ENCODE results near the gene TMEM185B.

Gene TMEM185B

DNA sequence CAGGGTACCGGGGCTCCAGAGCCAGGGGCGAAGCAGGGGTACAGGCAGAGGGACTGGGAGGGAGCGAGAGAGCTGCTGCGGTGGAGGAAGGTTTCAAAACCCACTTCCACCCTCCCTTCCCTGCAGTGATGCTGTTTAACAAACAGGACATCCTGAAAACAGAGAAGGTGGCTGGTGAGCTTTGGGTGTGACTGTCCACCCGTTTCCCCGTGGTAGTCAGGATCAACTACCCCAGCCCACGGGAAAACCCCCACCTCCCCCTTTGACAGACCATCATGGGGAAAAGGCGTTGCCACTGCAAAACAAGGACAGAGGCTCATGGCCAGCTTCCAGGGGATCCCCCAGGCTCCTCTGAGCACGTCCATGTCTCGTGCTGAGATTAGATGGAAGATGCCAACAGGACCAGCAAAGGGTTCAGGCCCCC is 12.9 kb downstream of the TMEM185B start:
- H3K9me3 ChIP-seq (ENCODE audit: control extremely low read depth in 1 of 5, control insufficient read depth in 4 of 5, insufficient read depth in 2 of 5, low read depth in 1 of 5, low read length in 4 of 5): no peaks in the 10 kb centered on the region
- ChIA-PET CTCF (interaction anchor here (0.8 kb wide), 1 partner anchor 34 kb away, joined by 3 read pairs; no protein-coding TSS in a partner anchor), POLR2A (interaction anchor here (1.1 kb wide), 1 partner anchor 9 kb away, joined by 3 read pairs; no protein-coding TSS in a partner anchor)
- peak in 2 of 3 donors; percentile 68 to 74 for DNase-seq
- no peaks in the 10 kb centered on the region for H3K36me3 ChIP-seq (ENCODE audit: control insufficient read depth in 4 of 4, insufficient read depth in 4 of 4, low read length in 3 of 4)
- no peak overlapping the region for H3K4me3 ChIP-seq (ENCODE audit: control insufficient read depth in 1 of 7, extremely low read depth in 1 of 7, insufficient read depth in 4 of 7, low read depth in 2 of 7, low read length in 6 of 7)
- H3K27me3 ChIP-seq (replicated peaks in 2 of 5; ENCODE audit: control insufficient read depth in 4 of 5, insufficient read depth in 5 of 5, low read length in 4 of 5): no peaks in the 10 kb centered on the region
- 11% methylated on average over 8 of the region's 10 CpGs for WGBS (ENCODE audit: insufficient coverage)
- peaks cover 0 to 12% (median 5%) of the 10 kb centered on the region in 4 experiments for H3K4me1 ChIP-seq (ENCODE audit: control extremely low read depth in 1 of 4, control insufficient read depth in 4 of 4, insufficient read depth in 4 of 4, low read length in 3 of 4)
- no peak overlapping the region for H3K27ac ChIP-seq (ENCODE audit: insufficient read depth in 1 of 2, low read depth in 1 of 2, low read length in 2 of 2, poor library complexity in 1 of 2, severe bottlenecking in 2 of 2)

DNA sequence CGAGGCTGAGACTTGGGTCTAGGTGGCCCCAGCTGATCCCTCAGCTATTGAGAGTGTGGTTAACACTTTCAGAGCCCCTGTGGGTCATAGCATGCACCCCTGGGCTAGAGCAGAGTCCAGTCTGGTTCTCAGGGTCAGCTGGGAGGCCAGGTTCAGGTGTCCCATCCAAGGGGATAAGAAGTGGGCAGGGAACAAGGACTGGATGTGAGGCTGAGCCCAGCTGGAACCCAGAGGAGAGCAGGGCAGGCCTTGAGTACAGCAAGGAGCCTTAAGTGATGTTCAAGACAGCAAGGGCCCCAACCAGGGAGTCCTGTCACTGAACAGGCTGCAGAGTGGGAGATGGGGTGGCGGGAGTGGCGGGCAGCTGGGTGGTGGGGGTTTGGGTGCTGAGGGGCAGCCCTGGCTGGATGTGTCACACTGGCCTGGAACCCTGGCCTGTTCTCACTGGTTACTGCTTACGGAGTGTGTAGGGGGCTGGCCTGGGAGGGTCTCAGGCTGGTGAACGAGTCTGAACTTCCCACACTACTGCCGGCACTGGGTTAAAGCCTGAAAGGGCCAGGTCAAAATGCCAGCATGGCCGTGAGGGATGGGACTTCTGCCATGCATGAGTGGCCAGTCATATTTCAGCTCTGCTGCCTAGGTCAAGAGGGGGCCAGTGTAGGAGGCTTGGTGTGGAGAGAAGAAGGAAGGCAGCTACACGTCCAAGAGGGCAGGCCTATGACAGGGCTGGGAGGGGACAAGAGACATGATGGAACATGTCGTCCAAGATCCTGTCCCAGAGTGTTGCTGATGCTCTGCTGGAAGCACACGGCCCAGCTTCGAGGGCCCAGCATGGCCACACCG is 13.6 kb downstream of the TMEM185B start:
- WGBS (ENCODE audit: insufficient coverage): 64% methylated on average over 9 of the region's 12 CpGs
- Histone ChIP-seq H3K36me3 (ENCODE audit: control insufficient read depth in 4 of 4, insufficient read depth in 4 of 4, low read length in 3 of 4) (no peaks in the 10 kb centered on the region), H3K4me3 (ENCODE audit: control insufficient read depth in 1 of 7, extremely low read depth in 1 of 7, insufficient read depth in 4 of 7, low read depth in 2 of 7, low read length in 6 of 7) (no peak overlapping the region), H3K9me3 (ENCODE audit: control extremely low read depth in 1 of 5, control insufficient read depth in 4 of 5, insufficient read depth in 2 of 5, low read depth in 1 of 5, low read length in 4 of 5) (no peaks in the 10 kb centered on the region), H3K27ac (ENCODE audit: insufficient read depth in 1 of 2, low read depth in 1 of 2, low read length in 2 of 2, poor library complexity in 1 of 2, severe bottlenecking in 2 of 2) (no peak overlapping the region), H3K4me1 (ENCODE audit: control extremely low read depth in 1 of 4, control insufficient read depth in 4 of 4, insufficient read depth in 4 of 4, low read length in 3 of 4) (peaks cover 0 to 12% (median 5%) of the 10 kb centered on the region in 4 experiments), H3K27me3 (replicated peaks in 2 of 5; ENCODE audit: control insufficient read depth in 4 of 5, insufficient read depth in 5 of 5, low read length in 4 of 5) (no peaks in the 10 kb centered on the region)
- CTCF ChIA-PET: interaction anchor here (0.6 to 0.9 kb wide), 4 partner anchors 11 to 526 kb away, joined by 3 to 4 read pairs (median 3); no protein-coding TSS in a partner anchor
- POLR2A ChIA-PET: interaction anchor here (1.1 kb wide), 1 partner anchor 10 kb away, joined by 3 read pairs; no protein-coding TSS in a partner anchor
- DNase-seq: no peak

DNA sequence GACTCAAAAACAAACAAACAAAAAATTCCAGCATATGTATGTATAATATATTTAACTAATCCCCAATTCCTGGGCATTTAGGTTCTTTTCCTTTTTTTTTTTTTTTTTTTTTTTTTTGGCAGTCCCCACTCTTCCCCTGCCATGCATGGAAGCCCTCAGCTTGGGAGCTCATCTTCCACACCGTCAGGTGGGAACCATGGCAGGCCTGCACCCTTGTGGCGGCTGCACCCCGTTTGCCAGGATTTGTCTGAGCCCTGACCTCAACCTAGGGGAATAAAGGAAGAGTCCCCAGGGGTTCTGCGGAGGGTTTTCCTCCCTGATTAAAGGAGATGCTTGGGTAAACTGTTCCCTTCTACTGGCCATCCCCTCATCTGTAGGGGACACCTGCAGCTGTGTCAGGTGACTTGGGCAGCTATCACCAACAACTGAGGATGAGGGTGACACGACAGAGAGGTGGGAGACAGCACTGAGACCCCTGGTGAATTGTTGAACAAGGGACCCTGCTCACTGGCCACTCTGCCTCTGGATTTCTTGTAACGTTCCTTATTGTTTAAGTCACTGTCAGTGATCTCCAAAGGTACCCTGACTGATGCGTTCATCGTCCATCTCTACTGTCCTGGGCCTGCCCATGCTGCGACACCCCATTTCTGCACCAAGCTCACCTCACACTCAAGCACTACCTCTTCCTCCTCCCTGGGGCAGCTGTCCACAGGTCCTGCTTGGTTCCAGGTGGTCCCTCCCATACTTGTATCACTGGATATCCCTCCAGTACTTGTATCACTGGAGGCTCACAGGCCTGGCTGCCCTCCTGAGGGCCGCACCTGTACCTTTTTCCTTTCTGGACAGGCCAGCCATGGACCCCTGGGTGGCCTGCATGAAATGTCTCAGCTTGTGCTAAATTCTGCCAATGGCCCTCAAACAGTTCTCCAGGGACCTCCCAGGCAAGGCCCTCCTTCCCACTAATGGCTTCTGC is 14.5 kb downstream of the TMEM185B start:
- H3K27me3 ChIP-seq (replicated peaks in 2 of 5; ENCODE audit: control insufficient read depth in 4 of 5, insufficient read depth in 5 of 5, low read length in 4 of 5): no peaks in the 10 kb centered on the region
- WGBS (ENCODE audit: insufficient coverage): 98% methylated on average over 10 of the region's 10 CpGs
- no peaks in the 10 kb centered on the region for H3K9me3 ChIP-seq (ENCODE audit: control extremely low read depth in 1 of 5, control insufficient read depth in 4 of 5, insufficient read depth in 2 of 5, low read depth in 1 of 5, low read length in 4 of 5)
- ChIA-PET POLR2A (no interaction called here), CTCF (interaction anchor here (0.6 to 1.2 kb wide), 4 partner anchors 9 to 525 kb away, joined by 3 to 4 read pairs (median 3); no protein-coding TSS in a partner anchor)
- no peak overlapping the region for H3K27ac ChIP-seq (ENCODE audit: insufficient read depth in 1 of 2, low read depth in 1 of 2, low read length in 2 of 2, poor library complexity in 1 of 2, severe bottlenecking in 2 of 2)
- H3K4me1 ChIP-seq (ENCODE audit: control extremely low read depth in 1 of 4, control insufficient read depth in 4 of 4, insufficient read depth in 4 of 4, low read length in 3 of 4): peaks cover 0 to 12% (median 5%) of the 10 kb centered on the region in 4 experiments
- no peak overlapping the region for H3K4me3 ChIP-seq (ENCODE audit: control insufficient read depth in 1 of 7, extremely low read depth in 1 of 7, insufficient read depth in 4 of 7, low read depth in 2 of 7, low read length in 6 of 7)
- H3K36me3 ChIP-seq (ENCODE audit: control insufficient read depth in 4 of 4, insufficient read depth in 4 of 4, low read length in 3 of 4): no peaks in the 10 kb centered on the region
- no peak for DNase-seq

DNA sequence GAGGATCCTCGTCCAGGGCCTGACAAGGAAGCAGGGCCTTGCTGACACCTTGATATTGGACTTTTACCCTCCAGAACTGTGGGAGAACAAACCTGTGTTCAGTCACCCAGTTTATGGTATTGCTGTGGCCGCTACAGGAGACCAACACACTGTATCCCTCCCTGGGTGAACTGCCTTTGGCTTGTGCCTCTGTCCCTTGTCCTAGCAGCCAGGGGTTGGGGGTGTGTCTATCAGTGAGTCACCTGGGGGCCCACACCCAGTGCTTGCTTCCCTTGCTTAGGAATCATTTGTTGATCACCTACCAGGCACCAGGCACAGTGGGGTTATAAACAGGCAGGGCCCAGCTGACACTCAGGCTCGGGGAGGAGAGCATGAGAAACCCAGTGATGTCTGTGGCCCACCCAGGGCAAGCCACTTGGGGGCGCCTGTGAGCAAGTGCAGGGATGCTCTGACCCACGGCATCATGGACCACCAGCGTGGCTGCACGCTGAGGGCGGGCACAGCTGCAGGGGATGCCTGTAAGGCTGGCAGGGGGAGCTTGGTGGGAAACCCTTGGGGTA is 17.1 kb downstream of the TMEM185B start:
- POLR2A ChIA-PET: no interaction called here

DNA sequence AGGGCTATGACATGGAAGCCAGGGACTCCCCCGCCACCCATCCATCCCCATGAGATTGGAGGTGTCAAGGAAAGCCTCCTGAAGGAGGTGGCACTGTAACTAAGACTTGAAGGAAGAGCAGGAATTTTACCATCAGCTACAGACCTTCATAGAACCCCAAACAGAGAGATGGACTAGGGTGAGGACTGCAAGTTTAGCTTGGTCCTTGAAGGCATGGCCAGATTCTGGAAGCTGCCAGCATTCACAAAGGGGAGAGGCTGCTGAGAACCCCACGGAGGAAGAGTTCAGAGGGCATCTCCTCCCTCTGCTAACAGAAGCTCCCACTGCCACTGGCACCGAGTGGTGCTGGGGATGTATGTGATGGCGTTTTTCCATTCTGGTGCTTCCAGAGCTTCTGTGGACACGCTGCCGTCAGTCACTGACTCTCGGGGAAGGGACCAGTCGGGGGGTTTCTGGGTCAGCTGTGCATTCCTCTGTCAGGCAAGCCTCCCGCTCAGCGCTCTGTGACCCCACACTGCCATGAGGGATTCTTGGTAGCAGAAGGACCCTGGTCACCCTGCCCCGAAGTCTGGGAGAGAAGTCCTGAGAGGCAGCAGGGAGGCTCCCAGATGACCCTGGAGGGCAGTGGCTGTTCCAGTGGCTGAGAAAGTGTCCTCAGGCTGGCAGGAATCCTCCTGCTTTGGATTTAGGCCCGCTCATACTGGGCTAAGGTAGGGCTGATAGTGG is 18.1 kb downstream of the TMEM185B start:
- Histone ChIP-seq H3K27me3 (replicated peaks in 2 of 5; ENCODE audit: control insufficient read depth in 4 of 5, insufficient read depth in 5 of 5, low read length in 4 of 5) (no peaks in the 10 kb centered on the region), H3K4me3 (ENCODE audit: control insufficient read depth in 1 of 7, extremely low read depth in 1 of 7, insufficient read depth in 4 of 7, low read depth in 2 of 7, low read length in 6 of 7) (no peak overlapping the region), H3K27ac (ENCODE audit: insufficient read depth in 1 of 2, low read depth in 1 of 2, low read length in 2 of 2, poor library complexity in 1 of 2, severe bottlenecking in 2 of 2) (no peak overlapping the region), H3K9me3 (ENCODE audit: control extremely low read depth in 1 of 5, control insufficient read depth in 4 of 5, insufficient read depth in 2 of 5, low read depth in 1 of 5, low read length in 4 of 5) (no peaks in the 10 kb centered on the region), H3K4me1 (ENCODE audit: control extremely low read depth in 1 of 4, control insufficient read depth in 4 of 4, insufficient read depth in 4 of 4, low read length in 3 of 4) (peaks cover 0 to 6% (median 2%) of the 10 kb centered on the region in 4 experiments), H3K36me3 (ENCODE audit: control insufficient read depth in 4 of 4, insufficient read depth in 4 of 4, low read length in 3 of 4) (no peaks in the 10 kb centered on the region)
- ChIA-PET CTCF (interaction anchor here (0.7 kb wide), 1 partner anchor 43 kb away, joined by 3 read pairs; no protein-coding TSS in a partner anchor), POLR2A (no interaction called here)
- 94% methylated on average over 8 of the region's 12 CpGs for whole genome bisulfite sequencing (ENCODE audit: insufficient coverage)
- no peak for DNase-seq

More for the DNA sequence above, 17.1 kb downstream of the TMEM185B start:
- CTCF ChIA-PET: interaction anchor here (0.8 kb wide), 1 partner anchor 107 kb away, joined by 3 read pairs; no protein-coding TSS in a partner anchor
- no peaks in the 10 kb centered on the region for H3K9me3 ChIP-seq (ENCODE audit: control extremely low read depth in 1 of 5, control insufficient read depth in 4 of 5, insufficient read depth in 2 of 5, low read depth in 1 of 5, low read length in 4 of 5)
- H3K4me3 ChIP-seq (ENCODE audit: control insufficient read depth in 1 of 7, extremely low read depth in 1 of 7, insufficient read depth in 4 of 7, low read depth in 2 of 7, low read length in 6 of 7): no peak overlapping the region
- no peak overlapping the region for H3K27ac ChIP-seq (ENCODE audit: insufficient read depth in 1 of 2, low read depth in 1 of 2, low read length in 2 of 2, poor library complexity in 1 of 2, severe bottlenecking in 2 of 2)
- peak in 1 of 3 donors; percentile 17 for DNase-seq
- WGBS (ENCODE audit: insufficient coverage): 91% methylated on average over 8 of the region's 8 CpGs
- no peaks in the 10 kb centered on the region for H3K27me3 ChIP-seq (replicated peaks in 2 of 5; ENCODE audit: control insufficient read depth in 4 of 5, insufficient read depth in 5 of 5, low read length in 4 of 5)
- no peaks in the 10 kb centered on the region for H3K36me3 ChIP-seq (ENCODE audit: control insufficient read depth in 4 of 4, insufficient read depth in 4 of 4, low read length in 3 of 4)
- H3K4me1 ChIP-seq (ENCODE audit: control extremely low read depth in 1 of 4, control insufficient read depth in 4 of 4, insufficient read depth in 4 of 4, low read length in 3 of 4): peaks cover 0 to 12% (median 5%) of the 10 kb centered on the region in 4 experiments

DNA sequence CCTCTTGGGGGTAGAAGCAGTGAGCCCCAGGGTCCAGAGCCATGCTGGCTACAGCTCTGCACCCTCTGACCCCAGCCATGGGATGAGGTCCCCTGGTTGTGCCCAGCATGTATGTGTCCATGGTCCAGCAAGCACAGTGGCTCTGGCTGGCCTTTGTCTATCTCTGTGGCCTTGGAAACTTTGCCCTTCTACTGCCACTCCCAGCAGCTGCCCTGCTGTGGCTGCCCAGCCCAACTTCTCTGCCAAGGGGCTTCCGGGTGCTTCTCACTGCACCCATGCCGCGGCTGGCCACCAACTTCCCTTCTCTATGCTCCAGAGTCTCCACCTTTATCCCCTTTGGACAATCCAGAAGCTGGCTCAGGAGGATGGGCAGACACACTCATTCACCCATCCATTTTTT is 18.8 kb downstream of the TMEM185B start:
- DNase-seq: no peak
- ChIA-PET CTCF (interaction anchor here (1.2 kb wide), 1 partner anchor 29 kb away, joined by 4 read pairs; no protein-coding TSS in a partner anchor), POLR2A (no interaction called here)
- Histone ChIP-seq H3K9me3 (ENCODE audit: control extremely low read depth in 1 of 5, control insufficient read depth in 4 of 5, insufficient read depth in 2 of 5, low read depth in 1 of 5, low read length in 4 of 5) (no peaks in the 10 kb centered on the region), H3K27me3 (replicated peaks in 2 of 5; ENCODE audit: control insufficient read depth in 4 of 5, insufficient read depth in 5 of 5, low read length in 4 of 5) (no peaks in the 10 kb centered on the region), H3K27ac (ENCODE audit: insufficient read depth in 1 of 2, low read depth in 1 of 2, low read length in 2 of 2, poor library complexity in 1 of 2, severe bottlenecking in 2 of 2) (no peak overlapping the region), H3K4me1 (ENCODE audit: control extremely low read depth in 1 of 4, control insufficient read depth in 4 of 4, insufficient read depth in 4 of 4, low read length in 3 of 4) (peaks cover 0 to 2% (median 0%) of the 10 kb centered on the region in 4 experiments), H3K4me3 (ENCODE audit: control insufficient read depth in 1 of 7, extremely low read depth in 1 of 7, insufficient read depth in 4 of 7, low read depth in 2 of 7, low read length in 6 of 7) (no peak overlapping the region), H3K36me3 (ENCODE audit: control insufficient read depth in 4 of 4, insufficient read depth in 4 of 4, low read length in 3 of 4) (no peaks in the 10 kb centered on the region)
- 66% methylated on average over 3 of the region's 3 CpGs for WGBS (ENCODE audit: insufficient coverage)
